K562 (cell line): ENCODE data around the gene LBX1. TPM values are rescaled to one million over a fixed set of nuclear protein-coding genes. Genes with fewer than 3 reads are reported as not detected.

Source experiments
- ATAC-seq: fragments of 200-7000 bp; cut with Tn5 transposase; 3 replicates; pipeline ENCODE4 v1.9.1; 2020; ENCODE audit warnings: moderate library complexity
- BruUV-seq: library from RNA; stranded (reverse); fragments of 400-500 nt; replicated peaks from 2 replicates; lab custom pipeline; 2021; lab: Mats Ljungman, UMichigan
- CTCF ChIA-PET: fragments of 300-600 bp; formaldehyde crosslinking; extraction: SDS; loops from one replicate; lab custom pipeline; 2021; ENCODE audit warnings: low intra/inter-chr PET ratio; lab: Yijun Ruan, JAX
- POLR2A ChIA-PET: fragments of 300-600, 350-650 bp; sonication (Branson Sonifier 250); formaldehyde crosslinking; extraction: SDS; loops from one replicate; lab custom pipeline; 2021; ENCODE audit warnings: antibody characterized with exemption, inconsistent platforms; lab: Yijun Ruan, JAX
- DNase-seq, 4 experiments: peaks; one replicate each; pipeline versions ENCODE4 v3.0.0 to v3.0.0-alpha.2; 2011 to 2018; ENCODE audit warnings: low spot score in 3 of 4, mixed read lengths in 3 of 4; ENCODE audit errors: extremely low read depth in 1 of 4
- FAIRE-seq: peaks from 2 replicates; lab custom pipeline; 2011; peaks lifted over from hg19 to GRCh38; lab: Jason Lieb, UNC
- H2AFZ ChIP-seq: 2 replicates; pipeline ENCODE4 v1.6.0; 2011; ENCODE audit warnings: low read depth, low read length, control low read depth, inconsistent platforms
- H3K27ac ChIP-seq: fragments of 200-600 bp; 3 replicates; pipeline ENCODE4 v1.8.0; 2011; ENCODE audit warnings: low read depth, mild to moderate bottlenecking, control low read depth, inconsistent platforms, low read length, moderate library complexity, mixed read lengths; ENCODE audit errors: extremely low read depth
- H3K27me3 ChIP-seq, 2 experiments: fragments of 300-600 bp in 1 of 2; 2 replicates in 1 of 2; 3 replicates in 1 of 2; pipeline versions ENCODE4 v1.6.0 to v1.8.0; 2011; ENCODE audit warnings: inconsistent platforms in 2 of 2, low read length in 2 of 2, mild to moderate bottlenecking in 1 of 2, mixed read lengths in 1 of 2, moderate library complexity in 1 of 2; ENCODE audit not compliant: control insufficient read depth in 2 of 2, insufficient read depth in 2 of 2
- H3K36me3 ChIP-seq: fragments of 300-600 bp; 3 replicates; pipeline ENCODE4 v1.8.0; 2011; ENCODE audit warnings: mild to moderate bottlenecking, low read length, inconsistent platforms; ENCODE audit not compliant: control insufficient read depth, insufficient read depth
- H3K4me1 ChIP-seq, 2 experiments: fragments of 200-600 bp in 1 of 2; replicated peaks in 1 of 2; 2 replicates in 1 of 2; 3 replicates in 1 of 2; pipeline versions ENCODE4 v1.5.1 to v1.8.0; 2011; ENCODE audit warnings: inconsistent platforms in 2 of 2, low read length in 2 of 2, mild to moderate bottlenecking in 1 of 2, mixed read lengths in 1 of 2, moderate library complexity in 1 of 2; ENCODE audit not compliant: control insufficient read depth in 2 of 2, insufficient read depth in 2 of 2
- H3K4me2 ChIP-seq: 2 replicates; pipeline ENCODE4 v1.6.1; 2011; ENCODE audit warnings: low read length, control low read depth, inconsistent platforms, mixed read lengths; ENCODE audit not compliant: insufficient read depth
- H3K4me3 ChIP-seq: fragments of 200-600 bp; sonication (generic), shearing (Covaris generic); 2 replicates; pipeline ENCODE4 v1.5.1; 2016; ENCODE audit warnings: control low read depth, inconsistent platforms
- H3K79me2 ChIP-seq: fragments of 200-600 bp; 3 replicates; pipeline ENCODE4 v1.8.0; 2011; ENCODE audit warnings: low read length, inconsistent platforms; ENCODE audit not compliant: control insufficient read depth, insufficient read depth
- H3K9ac ChIP-seq, 2 experiments: 2 replicates each; pipeline versions ENCODE4 v1.6.0 to v1.6.1; 2011; ENCODE audit warnings: low read depth in 2 of 2, low read length in 2 of 2, control low read depth in 1 of 2, inconsistent platforms in 1 of 2, mild to moderate bottlenecking in 1 of 2, mixed read lengths in 1 of 2; ENCODE audit not compliant: insufficient read depth in 1 of 2
- H3K9me1 ChIP-seq: one replicate; pipeline ENCODE4 v1.6.0; 2011; ENCODE audit warnings: inconsistent platforms, mild to moderate bottlenecking, low read length, moderate library complexity; ENCODE audit not compliant: control insufficient read depth, insufficient read depth
- H3K9me3 ChIP-seq: replicated peaks from 2 replicates; pipeline ENCODE4 v1.5.1; 2011; ENCODE audit warnings: low read depth, low read length, inconsistent platforms; ENCODE audit not compliant: control insufficient read depth, insufficient read depth
- H4K20me1 ChIP-seq: replicated peaks from 2 replicates; pipeline ENCODE4 v1.6.1; 2011; ENCODE audit warnings: low read length, inconsistent platforms, mixed read lengths; ENCODE audit not compliant: control insufficient read depth, insufficient read depth
- ERF ChIP-seq: fragments of 450-650 bp; formaldehyde crosslinking; IDR thresholded peaks from 2 replicates; pipeline ENCODE4 v1.4.0; 2020; ENCODE audit warnings: mild to moderate bottlenecking, mixed read lengths
- HSF4 ChIP-seq: fragments of 250-450 bp; sonication (Bioruptor Pico); IDR thresholded peaks from 2 replicates; pipeline ENCODE4 v2.1.2; 2022; ENCODE audit warnings: mild to moderate bottlenecking, moderate library complexity, borderline replicate concordance
- MEIS2 ChIP-seq: fragments of 450-650 bp; IDR thresholded peaks from 2 replicates; pipeline ENCODE4 v1.6.1; 2014; ENCODE audit warnings: mild to moderate bottlenecking; ENCODE audit not compliant: partially characterized antibody
- RBM34 ChIP-seq: fragments of 200-400 bp; formaldehyde crosslinking; IDR thresholded peaks from 2 replicates; pipeline ENCODE4 v1.6.1; 2018; ENCODE audit warnings: low read length, borderline replicate concordance; ENCODE audit not compliant: insufficient read depth
- TFE3 ChIP-seq: fragments of 450-650 bp; formaldehyde crosslinking; IDR thresholded peaks from 2 replicates; pipeline ENCODE4 v1.4.0; 2020; ENCODE audit warnings: mild to moderate bottlenecking, mixed read lengths
- TRIM25 ChIP-seq: fragments of 450-650 bp; IDR thresholded peaks from 2 replicates; pipeline ENCODE4 v1.7.0; 2016; ENCODE audit warnings: borderline replicate concordance
- ZBTB34 ChIP-seq: fragments of 250-450 bp; sonication (Bioruptor Pico); IDR thresholded peaks from 2 replicates; pipeline ENCODE4 v1.8.0; 2021; ENCODE audit warnings: mild to moderate bottlenecking, moderate library complexity
- ZFPM2 ChIP-seq: fragments of 250-450 bp; sonication (Bioruptor Pico); IDR thresholded peaks from 2 replicates; pipeline ENCODE4 v1.5.1; 2022; ENCODE audit warnings: mild to moderate bottlenecking
- ZNF717 ChIP-seq: fragments of 250-450 bp; sonication (Bioruptor Pico); IDR thresholded peaks from 2 replicates; pipeline ENCODE4 v1.5.0; 2021
- WGBS: fragments of 100-300 bp; shearing (Covaris generic); methylation state at CpG from one replicate; pipeline ENCODE4 v1.1.6; 2016; ENCODE audit warnings: low coverage, mixed read lengths; ENCODE audit not compliant: insufficient coverage; ENCODE audit errors: missing lambda C conversion rate; 5-methylcytosine and 5-hydroxymethylcytosine counted together
- in situ Hi-C: fragments of 300-500 bp; cut with MboI; formaldehyde crosslinking; loops from 4 replicates; pipeline ENCODE4 v1.15.0; 2018; ENCODE audit warnings: inconsistent platforms, mixed read lengths
- intact Hi-C: fragments of 100-400 bp; cut with micrococcal nuclease; formaldehyde crosslinking; loops from 2 replicates; pipeline ENCODE4 v1.14.2; 2022
- polyA plus RNA-seq, 8 experiments: library from polyadenylated mRNA; depleted of rRNA in 4 of 8; stranded (reverse) in 5 of 8; unstranded in 3 of 8; fragments of >200 nt; fragmentation: Nextera tagmentation in 2 of 8; fragmentation: Illumina TruSeq in 1 of 8; extraction: Ambion mirVana in 2 of 8; extraction: Trizol in 1 of 8; gene quantifications; 2 replicates each; pipeline versions ENCODE4 v1.2.1 to v1.2.3, GENCODE V29; 2011 to 2014; ENCODE audit warnings: inconsistent platforms in 1 of 8, missing spikeins in 1 of 8
- total RNA-seq, 7 experiments: library from RNA; depleted of rRNA in 6 of 7; stranded (reverse); fragments of >200 nt in 6 of 7; fragmentation: Illumina TruSeq in 2 of 7; extraction: Trizol in 2 of 7; gene quantifications; 2 replicates each; pipeline versions ENCODE4 v1.2.1 to v1.2.3, GENCODE V29; 2011 to 2021; ENCODE audit warnings: low replicate concordance in 1 of 7
- TF ChIP-seq, protein P1 (sequence below): IDR thresholded peaks from 2 replicates; pipeline ENCODE4 v1.6.1; 2016; ENCODE audit warnings: missing genetic modification characterization, missing compliant biosample characterization

The LBX1 gene
- total and polyA plus RNA-seq, 9 of the 15 experiments (the other 6 are each of a cell fraction or from before 2014, with no cell fraction given), result not detected

DNA sequence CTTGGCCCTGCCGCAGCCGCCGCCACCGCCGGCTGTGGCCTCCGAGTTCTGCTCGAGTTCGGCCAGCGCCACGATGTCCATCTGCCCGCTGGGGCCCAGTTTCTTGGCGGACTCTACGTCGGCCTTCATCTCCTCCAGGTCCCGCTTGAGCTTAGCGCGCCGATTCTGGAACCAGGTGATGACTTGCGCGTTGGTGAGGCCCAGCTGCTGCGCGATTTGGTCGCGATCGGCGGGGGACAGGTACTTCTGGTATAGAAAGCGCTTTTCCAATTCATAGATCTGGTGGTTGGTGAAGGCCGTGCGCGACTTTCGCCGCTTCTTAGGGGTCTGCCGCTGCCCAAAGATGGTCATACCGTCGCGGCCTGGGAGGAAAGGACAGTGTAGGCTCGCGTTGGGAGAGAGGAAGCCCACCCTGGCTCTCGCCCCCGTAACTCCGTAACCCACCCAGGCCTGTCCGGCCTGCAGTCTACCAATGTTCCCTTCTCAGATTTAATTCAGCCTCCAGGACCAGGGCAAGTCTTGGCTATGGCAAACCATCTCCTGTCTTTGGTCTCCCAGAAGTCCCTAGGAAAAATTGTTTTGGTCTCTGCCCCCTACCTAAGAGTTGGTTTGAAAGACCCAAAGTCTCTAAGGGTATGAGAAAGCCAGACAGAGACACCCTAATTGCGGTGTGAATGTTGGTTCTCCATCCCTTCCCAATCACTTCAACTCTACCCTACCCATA lies 1.7 kb downstream of the LBX1 start:
- Histone ChIP-seq H3K4me3 (no peak overlapping the region), H2AFZ (no peak overlapping the region), H3K4me2 (no peak overlapping the region), H3K9me1 (no peaks in the 10 kb centered on the region), H3K36me3 (no peaks in the 10 kb centered on the region), H3K27ac (no peak overlapping the region), H3K4me1 (peaks cover 0 to 42% of the 10 kb centered on the region in 2 experiments; a peak in 2 of 5 replicates), H3K27me3 (peaks cover 38 to 92% of the 10 kb centered on the region in 2 experiments; a peak in 3 of 5 replicates), H3K79me2 (no peaks in the 10 kb centered on the region), H4K20me1 (no peaks in the 10 kb centered on the region; the same call in 1 of the 2 replicates), H3K9me3 (no peaks in the 10 kb centered on the region), H3K9ac (no peak overlapping the region)
- WGBS, result 35% methylated on average over 14 of the region's 43 CpGs
- DNase-seq, result no peak
- in situ Hi-C loops, result no loop called here
- ATAC-seq, result no peak
- no peak for TF ChIP-seq TFE3 (CRISPR knock-in tag)
- TF ChIP-seq RBM34, result no peak
- no peak for TF ChIP-seq ZBTB34 (CRISPR knock-in tag)
- TF ChIP-seq, protein P1, sequence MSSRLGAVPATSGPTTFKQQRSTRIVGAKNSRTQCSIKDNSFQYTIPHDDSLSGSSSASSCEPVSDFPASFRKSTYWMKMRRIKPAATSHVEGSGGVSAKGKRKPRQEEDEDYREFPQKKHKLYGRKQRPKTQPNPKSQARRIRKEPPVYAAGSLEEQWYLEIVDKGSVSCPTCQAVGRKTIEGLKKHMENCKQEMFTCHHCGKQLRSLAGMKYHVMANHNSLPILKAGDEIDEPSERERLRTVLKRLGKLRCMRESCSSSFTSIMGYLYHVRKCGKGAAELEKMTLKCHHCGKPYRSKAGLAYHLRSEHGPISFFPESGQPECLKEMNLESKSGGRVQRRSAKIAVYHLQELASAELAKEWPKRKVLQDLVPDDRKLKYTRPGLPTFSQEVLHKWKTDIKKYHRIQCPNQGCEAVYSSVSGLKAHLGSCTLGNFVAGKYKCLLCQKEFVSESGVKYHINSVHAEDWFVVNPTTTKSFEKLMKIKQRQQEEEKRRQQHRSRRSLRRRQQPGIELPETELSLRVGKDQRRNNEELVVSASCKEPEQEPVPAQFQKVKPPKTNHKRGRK (tag), result no peak
- TF ChIP-seq ZNF717 (CRISPR knock-in tag), result no peak
- TF ChIP-seq HSF4 (CRISPR knock-in tag), result no peak
- no peak for TF ChIP-seq TRIM25
- TF ChIP-seq ZFPM2 (CRISPR knock-in tag), result no peak
- no peak for TF ChIP-seq MEIS2
- no peak for TF ChIP-seq ERF (CRISPR knock-in tag)
- ChIA-PET POLR2A (interaction anchor here (1.0 kb wide), 1 partner anchor 13 kb away, joined by 3 read pairs; no protein-coding TSS in a partner anchor), CTCF (interaction anchor here (1.5 kb wide), 1 partner anchor 14 kb away, joined by 3 read pairs; no protein-coding TSS in a partner anchor)
- no TSS peak for BruUV-seq
- no peak for FAIRE-seq
- intact Hi-C loops, result no loop called here
